ENCODE measurements around the gene TRPV2.
"Not testable (repeated sequence)": the region's sequence is repeated elsewhere in the genome, so short reads cannot be mapped to it uniquely, and the experiment has no call there.

TRPV2 gene, protein sequence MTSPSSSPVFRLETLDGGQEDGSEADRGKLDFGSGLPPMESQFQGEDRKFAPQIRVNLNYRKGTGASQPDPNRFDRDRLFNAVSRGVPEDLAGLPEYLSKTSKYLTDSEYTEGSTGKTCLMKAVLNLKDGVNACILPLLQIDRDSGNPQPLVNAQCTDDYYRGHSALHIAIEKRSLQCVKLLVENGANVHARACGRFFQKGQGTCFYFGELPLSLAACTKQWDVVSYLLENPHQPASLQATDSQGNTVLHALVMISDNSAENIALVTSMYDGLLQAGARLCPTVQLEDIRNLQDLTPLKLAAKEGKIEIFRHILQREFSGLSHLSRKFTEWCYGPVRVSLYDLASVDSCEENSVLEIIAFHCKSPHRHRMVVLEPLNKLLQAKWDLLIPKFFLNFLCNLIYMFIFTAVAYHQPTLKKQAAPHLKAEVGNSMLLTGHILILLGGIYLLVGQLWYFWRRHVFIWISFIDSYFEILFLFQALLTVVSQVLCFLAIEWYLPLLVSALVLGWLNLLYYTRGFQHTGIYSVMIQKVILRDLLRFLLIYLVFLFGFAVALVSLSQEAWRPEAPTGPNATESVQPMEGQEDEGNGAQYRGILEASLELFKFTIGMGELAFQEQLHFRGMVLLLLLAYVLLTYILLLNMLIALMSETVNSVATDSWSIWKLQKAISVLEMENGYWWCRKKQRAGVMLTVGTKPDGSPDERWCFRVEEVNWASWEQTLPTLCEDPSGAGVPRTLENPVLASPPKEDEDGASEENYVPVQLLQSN

DNA sequence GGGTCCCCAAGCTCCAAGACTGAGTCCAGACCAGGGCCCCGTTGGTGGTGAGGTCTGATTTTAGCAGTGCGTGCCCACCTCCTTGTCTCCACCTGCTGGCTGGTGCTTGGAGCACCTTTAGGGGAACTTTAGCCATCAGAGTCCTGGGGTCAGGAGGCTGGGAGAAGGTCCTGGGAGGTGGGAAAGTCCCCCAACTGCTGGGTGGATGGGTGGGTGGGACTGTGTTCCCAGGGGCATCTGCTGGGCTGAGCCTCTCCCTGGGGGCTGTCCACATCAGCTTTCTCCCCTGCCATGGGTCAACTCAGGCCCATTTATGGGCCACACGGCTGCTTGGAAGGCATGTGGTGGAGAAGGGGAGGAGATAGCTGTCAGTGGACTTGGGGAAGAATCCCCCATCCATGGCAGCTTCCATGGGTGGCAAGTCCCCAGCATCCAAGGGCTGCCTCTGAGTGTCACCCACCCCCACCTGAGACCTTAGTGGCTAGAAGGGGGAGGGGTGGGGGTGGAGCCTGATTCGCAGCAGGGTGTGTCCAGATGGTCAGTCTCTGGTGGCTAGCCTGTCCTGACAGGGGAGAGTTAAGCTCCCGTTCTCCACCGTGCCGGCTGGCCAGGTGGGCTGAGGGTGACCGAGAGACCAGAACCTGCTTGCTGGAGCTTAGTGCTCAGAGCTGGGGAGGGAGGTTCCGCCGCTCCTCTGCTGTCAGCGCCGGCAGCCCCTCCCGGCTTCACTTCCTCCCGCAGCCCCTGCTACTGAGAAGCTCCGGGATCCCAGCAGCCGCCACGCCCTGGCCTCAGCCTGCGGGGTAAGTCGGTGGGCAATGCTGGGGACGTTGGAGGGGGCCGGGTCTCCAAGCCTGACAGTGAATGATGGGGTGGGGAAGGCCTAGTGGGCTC lies at the start of gene TRPV2:
TSS of gene TRPV2 (plus strand) at position 541 of the 894 bp plus-strand sequence. CDS start 2,098 bp downstream, outside the sequence.
- DNase-seq (ENCODE audit: low spot score), result peak; percentile 63

- no peak for DNase-seq (ENCODE audit: low spot score)
Measured at GRCh38 chr17:16371742-16372141, 43.6 kb upstream of the TRPV2 start.

DNA sequence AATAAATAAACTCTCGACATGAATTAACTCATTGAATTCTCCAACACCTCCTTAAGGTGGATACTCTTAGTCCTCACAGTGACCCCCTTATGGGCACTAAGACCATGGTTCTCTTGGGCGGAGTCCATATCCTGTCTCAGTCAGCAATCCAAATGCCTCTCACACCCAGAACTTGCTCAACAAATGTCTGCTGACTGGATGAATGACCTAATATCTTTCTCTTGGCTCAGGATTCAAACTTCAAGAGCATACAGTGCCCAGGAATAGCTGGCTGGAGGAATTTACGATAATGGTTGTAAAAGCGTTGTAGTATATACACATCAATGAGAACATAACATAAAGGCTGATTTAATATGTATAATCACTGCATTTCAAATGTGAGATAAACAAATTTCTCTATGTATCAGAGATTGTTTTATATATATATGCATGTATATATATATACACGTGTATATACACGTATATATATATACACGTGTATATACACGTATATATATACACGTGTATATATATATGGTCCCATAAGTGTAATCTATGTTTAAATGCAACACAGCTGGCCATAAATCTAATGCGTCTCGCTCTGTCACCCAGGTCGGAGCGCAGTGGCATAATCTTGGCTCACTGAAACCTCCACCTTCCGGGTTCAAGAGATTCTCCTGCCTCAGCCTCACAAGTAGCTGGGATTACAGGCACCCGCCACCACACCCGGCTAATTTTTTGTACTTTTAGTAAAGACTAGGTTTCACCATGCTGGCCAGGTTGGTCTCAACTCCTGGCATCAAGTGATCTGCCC lies 41.0 kb upstream of the TRPV2 start:
- DNase-seq (ENCODE audit: low spot score), result no peak

GRCh38 chr17:16377941-16378341 lies 37.4 kb upstream of the TRPV2 start:
- no peak for DNase-seq (ENCODE audit: low spot score)

DNA sequence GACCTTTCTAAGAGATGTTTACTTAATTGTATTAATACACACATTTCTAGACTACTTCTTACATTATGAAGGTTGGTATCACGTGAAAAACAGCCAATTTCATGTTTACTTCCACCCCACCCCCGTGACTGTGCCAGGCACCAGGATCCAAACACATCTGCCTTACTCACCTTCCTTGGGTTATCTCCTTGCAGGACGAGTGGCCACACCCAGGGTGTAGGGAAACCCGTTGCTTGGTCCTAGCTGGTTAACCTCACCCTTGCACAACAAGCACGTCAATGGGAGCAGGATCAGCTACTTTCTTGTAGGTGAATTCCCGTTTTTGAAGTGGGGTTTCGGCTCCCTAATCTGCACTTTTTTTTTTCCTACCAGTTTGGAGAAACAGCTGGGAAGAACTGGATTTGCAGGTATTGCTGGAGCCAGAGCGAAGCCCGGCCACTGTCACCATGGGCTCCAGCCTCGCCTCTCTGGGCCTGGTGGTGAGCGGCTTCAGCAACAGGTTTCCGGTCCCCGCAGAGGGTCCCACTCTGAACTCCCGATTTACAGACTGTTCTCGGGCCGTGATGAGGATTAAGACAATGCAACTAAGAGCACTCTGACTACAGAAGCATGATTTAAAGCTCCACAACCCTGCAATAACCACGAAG lies 36.6 kb upstream of the TRPV2 start:
- DNase-seq (ENCODE audit: low spot score), result no peak

- no peak for DNase-seq (ENCODE audit: low spot score)
Measured at GRCh38 chr17:16379654-16380053, 35.7 kb upstream of the TRPV2 start.

DNA sequence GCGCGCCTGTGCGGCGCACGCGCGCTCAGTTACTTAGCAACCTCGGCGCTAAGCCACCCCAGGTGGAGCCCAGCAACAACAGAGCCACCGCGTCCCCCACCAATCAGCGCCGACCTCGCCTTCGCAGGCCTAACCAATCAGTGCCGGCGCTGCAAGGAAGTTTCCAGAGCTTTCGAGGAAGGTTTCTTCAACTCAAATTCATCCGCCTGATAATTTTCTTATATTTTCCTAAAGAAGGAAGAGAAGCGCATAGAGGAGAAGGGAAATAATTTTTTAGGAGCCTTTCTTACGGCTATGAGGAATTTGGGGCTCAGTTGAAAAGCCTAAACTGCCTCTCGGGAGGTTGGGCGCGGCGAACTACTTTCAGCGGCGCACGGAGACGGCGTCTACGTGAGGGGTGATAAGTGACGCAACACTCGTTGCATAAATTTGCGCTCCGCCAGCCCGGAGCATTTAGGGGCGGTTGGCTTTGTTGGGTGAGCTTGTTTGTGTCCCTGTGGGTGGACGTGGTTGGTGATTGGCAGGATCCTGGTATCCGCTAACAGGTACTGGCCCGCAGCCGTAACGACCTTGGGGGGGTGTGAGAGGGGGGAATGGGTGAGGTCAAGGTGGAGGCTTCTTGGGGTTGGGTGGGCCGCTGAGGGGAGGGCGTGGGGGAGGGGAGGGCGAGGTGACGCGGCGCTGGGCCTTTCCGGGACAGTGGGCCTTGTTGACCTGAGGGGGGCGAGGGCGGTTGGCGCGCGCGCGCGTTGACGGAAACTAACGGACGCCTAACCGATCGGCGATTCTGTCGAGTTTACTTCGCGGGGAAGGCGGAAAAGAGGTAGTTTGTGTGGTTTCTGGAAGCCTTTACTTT lies 34.5 kb upstream of the TRPV2 start, which contains the start of gene UBB:
TSS of gene UBB (plus strand) at position 452 of the 856 bp plus-strand sequence. CDS start 817 bp downstream, outside the sequence.
- peak; percentile 97 for DNase-seq (ENCODE audit: low spot score)

- no peak for DNase-seq (ENCODE audit: low spot score)
Measured at GRCh38 chr17:16381496-16381820, 33.9 kb upstream of the TRPV2 start.

- no peak for DNase-seq (ENCODE audit: low spot score)
Measured at GRCh38 chr17:16383216-16383615, 32.2 kb upstream of the TRPV2 start.

DNA sequence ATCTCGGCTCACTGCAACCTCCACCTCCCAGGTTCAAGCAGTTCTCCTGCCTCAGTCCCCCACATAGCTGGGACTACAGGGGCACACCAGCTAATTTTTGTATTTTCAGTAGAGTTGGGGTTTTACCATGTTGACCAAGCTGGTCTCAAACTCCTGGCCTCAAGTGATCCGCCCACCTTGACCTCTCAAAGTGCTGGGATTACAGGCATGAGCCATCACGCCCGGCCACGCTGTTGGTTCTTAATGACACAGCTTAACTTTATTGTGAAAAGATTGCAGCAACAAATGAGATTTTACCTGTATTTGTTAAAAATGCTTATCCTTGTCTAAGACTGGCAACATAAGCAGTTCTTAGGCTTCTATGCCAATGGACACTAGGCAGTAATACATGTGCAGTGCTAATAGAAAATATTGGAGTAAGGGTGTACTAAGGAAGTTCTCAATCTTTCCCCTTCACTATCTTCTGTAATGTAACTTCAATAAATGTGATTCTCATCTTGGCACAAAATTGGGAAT lies 31.5 kb upstream of the TRPV2 start:
- DNase-seq (ENCODE audit: low spot score), result no peak

- DNase-seq (ENCODE audit: low spot score), result no peak
Measured at GRCh38 chr17:16384557-16384956, 30.8 kb upstream of the TRPV2 start.

- not testable (repeated sequence) for DNase-seq (ENCODE audit: low spot score)
Measured at GRCh38 chr17:16386126-16386507, 29.3 kb upstream of the TRPV2 start.

- no peak for DNase-seq (ENCODE audit: low spot score)
Measured at GRCh38 chr17:16391451-16391850, 23.9 kb upstream of the TRPV2 start.

GRCh38 chr17:16392491-16392890 lies 22.9 kb upstream of the TRPV2 start:
- not testable (repeated sequence) for DNase-seq (ENCODE audit: low spot score)

- not testable (repeated sequence) for DNase-seq (ENCODE audit: low spot score)
Measured at GRCh38 chr17:16395887-16396286, 19.5 kb upstream of the TRPV2 start.

DNA sequence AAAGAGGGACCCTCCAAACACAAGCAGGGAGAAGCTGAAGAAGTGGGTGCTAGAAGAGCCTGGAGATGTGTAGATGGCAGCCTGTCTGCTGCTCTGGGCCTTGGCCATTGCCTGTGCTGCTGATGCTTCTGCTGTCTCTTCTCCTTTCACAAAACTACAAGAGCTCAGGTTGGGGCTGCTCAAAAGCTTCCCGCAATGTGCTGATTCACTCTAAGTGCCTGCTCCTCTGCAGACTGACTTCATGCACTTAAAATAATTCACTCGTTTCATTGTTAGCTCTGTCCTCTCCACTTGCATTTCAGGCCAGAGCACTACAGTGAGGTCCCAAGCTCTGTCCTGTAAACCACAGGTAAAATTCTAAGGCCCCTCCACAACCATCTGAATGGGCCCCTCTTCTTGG lies 18.7 kb upstream of the TRPV2 start:
- DNase-seq (ENCODE audit: low spot score), result not testable (repeated sequence)

GRCh38 chr17:16398270-16399267 lies 16.8 kb upstream of the TRPV2 start:
- no peak for DNase-seq (ENCODE audit: low spot score)

GRCh38 chr17:16403847-16404246 lies 11.5 kb upstream of the TRPV2 start:
- DNase-seq (ENCODE audit: low spot score), result not testable (repeated sequence)

Data from left forelimb (tissue), 1 donor.